ENCODE measurements around the gene HLA-DRA.
"Not testable (repeated sequence)": the region's sequence is repeated elsewhere in the genome, so short reads cannot be mapped to it uniquely, and the experiment has no call there.

HLA-DRA gene

GRCh38 chr6:32426338-32426737, 13.3 kb upstream of the HLA-DRA start:
- Histone ChIP-seq H3K27me3 (ENCODE audit: insufficient read depth, low read depth, severe bottlenecking) (peaks cover 86% of the 10 kb centered on the region), H3K36me3 (no peaks in the 10 kb centered on the region), H3K27ac (no peak overlapping the region), H3K4me3 (ENCODE audit: low read depth, low read length) (no peak overlapping the region), H3K9me3 (ENCODE audit: severe bottlenecking) (no peaks in the 10 kb centered on the region)
- DNase-seq = no peak
- no peak for TF ChIP-seq CTCF (IDR thresholded peaks at IDR 0.05; ENCODE audit: low read depth, low read length)

DNA sequence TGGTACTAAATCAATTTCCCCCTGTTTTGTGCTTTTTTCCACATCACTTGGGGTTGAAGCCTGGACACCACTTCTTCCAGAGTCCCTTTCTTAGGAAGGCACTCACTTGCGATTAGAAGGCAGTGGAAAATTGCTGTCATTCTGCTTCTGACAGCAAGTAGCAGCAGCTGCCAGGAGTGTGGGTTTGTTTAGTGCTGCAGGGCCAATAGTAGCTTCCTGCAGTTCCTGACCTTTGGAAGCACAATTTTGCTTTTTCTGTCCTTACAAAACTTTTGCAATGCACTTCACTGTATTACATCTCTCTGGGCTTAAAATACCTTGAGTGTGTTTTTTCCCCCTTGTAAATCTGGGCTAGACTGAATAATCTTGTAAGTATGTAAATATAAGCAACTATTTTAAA, 12.5 kb upstream of the HLA-DRA start:
- peaks cover 82% of the 10 kb centered on the region for H3K27me3 ChIP-seq (ENCODE audit: insufficient read depth, low read depth, severe bottlenecking)
- DNase-seq = no peak

GRCh38 chr6:32427934-32428474, 11.7 kb upstream of the HLA-DRA start:
- TF ChIP-seq CTCF (IDR thresholded peaks at IDR 0.05; ENCODE audit: low read depth, low read length) = no peak
- H3K36me3 ChIP-seq = no peaks in the 10 kb centered on the region
- DNase-seq = no peak

More for the DNA sequence above, 12.5 kb upstream of the HLA-DRA start:
- H3K27ac ChIP-seq = no peak overlapping the region
- no peaks in the 10 kb centered on the region for H3K9me3 ChIP-seq (ENCODE audit: severe bottlenecking)
- no peaks in the 10 kb centered on the region for H3K36me3 ChIP-seq
- no peak overlapping the region for H3K4me3 ChIP-seq (ENCODE audit: low read depth, low read length)
- no peak for TF ChIP-seq CTCF (IDR thresholded peaks at IDR 0.05; ENCODE audit: low read depth, low read length)

DNA sequence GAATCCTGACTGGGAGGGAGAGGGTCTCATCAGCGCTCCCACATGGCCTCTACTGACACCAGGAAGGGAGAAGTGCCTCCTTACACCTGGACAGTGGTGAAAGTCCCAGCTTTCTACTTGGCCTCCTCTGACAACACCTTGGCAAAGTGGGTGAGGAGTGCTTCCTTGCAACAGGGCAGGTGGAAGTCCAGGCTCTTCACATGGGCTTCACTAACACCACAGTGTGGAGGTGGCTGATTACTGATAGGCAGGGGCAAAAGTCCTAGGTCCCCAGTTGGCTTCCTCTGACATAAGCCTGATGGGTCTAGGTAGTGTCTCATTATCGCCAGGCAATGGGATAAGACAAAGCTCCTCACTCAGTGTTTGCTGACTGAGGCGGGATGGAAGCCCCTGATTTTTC, 9.5 kb upstream of the HLA-DRA start:
- Histone ChIP-seq H3K9me3 (ENCODE audit: severe bottlenecking) (no peaks in the 10 kb centered on the region), H3K4me3 (ENCODE audit: low read depth, low read length) (no peak overlapping the region), H3K27ac (no peak overlapping the region), H3K36me3 (no peaks in the 10 kb centered on the region), H3K27me3 (ENCODE audit: insufficient read depth, low read depth, severe bottlenecking) (peaks cover 82% of the 10 kb centered on the region)
- no peak for TF ChIP-seq CTCF (IDR thresholded peaks at IDR 0.05; ENCODE audit: low read depth, low read length)
- DNase-seq = no peak

More at GRCh38 chr6:32427934-32428474, 11.7 kb upstream of the HLA-DRA start:
- Histone ChIP-seq H3K27ac (no peak overlapping the region), H3K27me3 (ENCODE audit: insufficient read depth, low read depth, severe bottlenecking) (peaks cover 85% of the 10 kb centered on the region), H3K4me3 (ENCODE audit: low read depth, low read length) (no peak overlapping the region), H3K9me3 (ENCODE audit: severe bottlenecking) (no peaks in the 10 kb centered on the region)

DNA sequence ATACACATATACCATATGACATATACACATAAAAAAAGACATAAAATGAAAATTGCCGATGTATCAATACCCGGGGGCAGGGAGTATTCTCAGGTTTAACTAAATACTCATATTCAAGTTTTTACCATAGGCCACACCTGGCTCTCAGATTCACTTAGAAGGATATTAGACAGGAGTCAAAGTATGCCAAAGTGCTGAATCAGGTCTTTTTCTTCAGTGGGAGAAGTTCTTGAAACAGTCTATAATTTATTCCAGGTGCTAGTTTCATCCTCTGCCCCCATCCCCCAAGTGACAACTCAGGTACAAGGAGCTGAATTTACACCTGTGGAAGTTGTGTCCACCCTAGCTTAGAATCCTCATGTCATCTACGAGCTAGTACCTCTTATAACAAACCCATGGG, 8.5 kb upstream of the HLA-DRA start:
- no peak overlapping the region for H3K4me3 ChIP-seq (ENCODE audit: low read depth, low read length)
- peaks cover 82% of the 10 kb centered on the region for H3K27me3 ChIP-seq (ENCODE audit: insufficient read depth, low read depth, severe bottlenecking)
- no peaks in the 10 kb centered on the region for H3K9me3 ChIP-seq (ENCODE audit: severe bottlenecking)
- DNase-seq = no peak
- H3K27ac ChIP-seq = no peak overlapping the region
- H3K36me3 ChIP-seq = no peaks in the 10 kb centered on the region
- no peak for TF ChIP-seq CTCF (IDR thresholded peaks at IDR 0.05; ENCODE audit: low read depth, low read length)

DNA sequence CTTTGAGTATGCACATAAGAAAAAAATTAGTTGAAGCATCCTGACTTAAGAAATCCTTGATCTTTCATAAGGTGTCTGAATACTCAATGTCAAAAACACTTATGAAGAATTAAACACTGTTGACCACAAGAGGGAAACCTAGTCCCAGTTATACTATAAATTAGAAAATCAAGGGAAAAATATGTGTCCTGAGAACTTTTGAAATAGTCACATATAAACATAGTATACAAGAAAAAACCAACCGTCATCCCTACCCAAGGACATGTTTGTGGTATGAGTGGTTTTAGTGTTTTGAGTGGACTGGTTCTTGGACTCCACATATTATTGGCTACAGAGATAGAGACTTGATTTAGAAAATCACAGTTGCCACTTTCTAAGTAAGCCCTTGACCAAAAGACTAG, 7.6 kb upstream of the HLA-DRA start:
- DNase-seq = no peak
- no peaks in the 10 kb centered on the region for H3K9me3 ChIP-seq (ENCODE audit: severe bottlenecking)
- TF ChIP-seq CTCF (IDR thresholded peaks at IDR 0.05; ENCODE audit: low read depth, low read length) = no peak

DNA sequence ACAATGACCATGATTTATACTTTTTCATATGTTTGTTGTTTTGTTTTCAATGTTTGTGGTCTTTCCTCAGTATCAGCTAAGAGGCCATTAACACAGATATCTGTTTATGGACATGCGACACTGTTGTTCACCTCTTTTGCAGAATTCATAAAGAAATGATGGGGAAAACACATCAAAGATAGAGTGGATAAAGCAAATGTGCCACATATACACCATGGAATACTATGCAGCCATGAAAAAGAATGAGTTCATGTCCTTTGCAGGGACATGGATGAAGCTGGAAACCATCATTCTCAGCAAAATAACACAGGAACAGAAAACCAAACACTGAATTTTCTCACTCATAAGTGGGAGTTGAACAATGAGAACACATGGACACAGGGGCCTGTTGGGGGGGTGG, 5.7 kb upstream of the HLA-DRA start:
- H3K36me3 ChIP-seq; H3K9me3 ChIP-seq (ENCODE audit: severe bottlenecking); H3K4me3 ChIP-seq (ENCODE audit: low read depth, low read length); DNase-seq; H3K27ac ChIP-seq: not testable (repeated sequence)
- H3K27me3 ChIP-seq (ENCODE audit: insufficient read depth, low read depth, severe bottlenecking) = peaks cover 81% of the 10 kb centered on the region

More for the DNA sequence above, 7.6 kb upstream of the HLA-DRA start:
- Histone ChIP-seq H3K27ac (no peak overlapping the region), H3K27me3 (ENCODE audit: insufficient read depth, low read depth, severe bottlenecking) (peaks cover 82% of the 10 kb centered on the region), H3K4me3 (ENCODE audit: low read depth, low read length) (no peak overlapping the region), H3K36me3 (no peaks in the 10 kb centered on the region)

Measured in WERI-Rb-1 (cell line).